ENCODE data around the gene MCTP1. TPM values are rescaled to one million over a fixed set of nuclear protein-coding genes. Genes with fewer than 3 reads are reported as not detected.

The MCTP1 gene
- total RNA-seq, 1 experiment from 2014 or later, result 25.8 TPM

GRCh38 chr5:95177456-95177855, 107.4 kb downstream of the MCTP1 start:
- CTCF ChIA-PET, result interaction anchor here (0.6 to 1.9 kb wide), 2 partner anchors 110 to 209 kb away, joined by 3 to 7 read pairs; no protein-coding TSS in a partner anchor

GRCh38 chr5:95175106-95175505, 109.8 kb downstream of the MCTP1 start:
- H3K27me3 ChIP-seq (replicated peaks; ENCODE audit: insufficient read depth, low read depth, low read length, poor library complexity), result no peaks in the 10 kb centered on the region
- no peaks in the 10 kb centered on the region for H3K9me3 ChIP-seq (ENCODE audit: low read depth, low read length, poor library complexity, severe bottlenecking)
- H3K4me1 ChIP-seq (ENCODE audit: insufficient read depth, low read length, poor library complexity, severe bottlenecking), result peaks cover 17% of the 10 kb centered on the region
- no peak for DNase-seq (ENCODE audit: low spot score)
- no peaks in the 10 kb centered on the region for H3K36me3 ChIP-seq (ENCODE audit: insufficient read depth, low read length, poor library complexity, severe bottlenecking)
- intact Hi-C loops (cut with micrococcal nuclease; ENCODE audit: unreplicated experiment), result loop anchor here (5.0 kb wide), 1 partner anchor 208 kb away; no protein-coding TSS in a partner anchor
- H3K4me3 ChIP-seq (ENCODE audit: low read depth, low read length, poor library complexity, severe bottlenecking), result no peak overlapping the region
- ChIA-PET POLR2A (ENCODE audit: low non-redundant PET) (no interaction called here), CTCF (no interaction called here)
- H3K27ac ChIP-seq (ENCODE audit: low read depth, low read length, poor library complexity, severe bottlenecking), result no peak overlapping the region
- BruUV-seq (replicated peaks), result no TSS peak
- TF ChIP-seq EZH2 (IDR thresholded peaks at IDR 0.05; ENCODE audit: borderline replicate concordance, low read depth, low read length, poor library complexity, severe bottlenecking) (no peak), CTCF (conservative IDR thresholded peaks at IDR 0.05; ENCODE audit: low read depth, low read length) (no peak)

More at GRCh38 chr5:95177456-95177855, 107.4 kb downstream of the MCTP1 start:
- H3K9me3 ChIP-seq (ENCODE audit: low read depth, low read length, poor library complexity, severe bottlenecking), result no peaks in the 10 kb centered on the region
- H3K27me3 ChIP-seq (replicated peaks; ENCODE audit: insufficient read depth, low read depth, low read length, poor library complexity), result no peaks in the 10 kb centered on the region
- H3K4me3 ChIP-seq (ENCODE audit: low read depth, low read length, poor library complexity, severe bottlenecking), result no peak overlapping the region
- BruUV-seq (replicated peaks), result no TSS peak
- no peaks in the 10 kb centered on the region for H3K36me3 ChIP-seq (ENCODE audit: insufficient read depth, low read length, poor library complexity, severe bottlenecking)
- peak; percentile 28 for DNase-seq (ENCODE audit: low spot score)
- POLR2A ChIA-PET (ENCODE audit: low non-redundant PET), result no interaction called here
- peaks cover 26% of the 10 kb centered on the region for H3K4me1 ChIP-seq (ENCODE audit: insufficient read depth, low read length, poor library complexity, severe bottlenecking)
- intact Hi-C loops (cut with micrococcal nuclease; ENCODE audit: unreplicated experiment), result loop anchor here (5.0 kb wide), 1 partner anchor 210 kb away; no protein-coding TSS in a partner anchor
- peak overlapping the region; percentile 74 for H3K27ac ChIP-seq (ENCODE audit: low read depth, low read length, poor library complexity, severe bottlenecking)
- no peak for TF ChIP-seq CTCF (conservative IDR thresholded peaks at IDR 0.05; ENCODE audit: low read depth, low read length)

- CTCF ChIA-PET, result no interaction called here
- BruUV-seq (replicated peaks), result no TSS peak
- H3K27me3 ChIP-seq (replicated peaks; ENCODE audit: insufficient read depth, low read depth, low read length, poor library complexity), result no peaks in the 10 kb centered on the region
- H3K9me3 ChIP-seq (ENCODE audit: low read depth, low read length, poor library complexity, severe bottlenecking), result no peaks in the 10 kb centered on the region
- H3K27ac ChIP-seq (ENCODE audit: low read depth, low read length, poor library complexity, severe bottlenecking), result no peak overlapping the region
- no peaks in the 10 kb centered on the region for H3K36me3 ChIP-seq (ENCODE audit: insufficient read depth, low read length, poor library complexity, severe bottlenecking)
- intact Hi-C loops (cut with micrococcal nuclease; ENCODE audit: unreplicated experiment), result no loop called here
- no peak for TF ChIP-seq CTCF (conservative IDR thresholded peaks at IDR 0.05; ENCODE audit: low read depth, low read length)
- TF ChIP-seq EZH2 (IDR thresholded peaks at IDR 0.05; ENCODE audit: borderline replicate concordance, low read depth, low read length, poor library complexity, severe bottlenecking), result no peak
- POLR2A ChIA-PET (ENCODE audit: low non-redundant PET), result no interaction called here
- no peak for DNase-seq (ENCODE audit: low spot score)
- H3K4me3 ChIP-seq (ENCODE audit: low read depth, low read length, poor library complexity, severe bottlenecking), result no peak overlapping the region
- H3K4me1 ChIP-seq (ENCODE audit: insufficient read depth, low read length, poor library complexity, severe bottlenecking), result peaks cover 5% of the 10 kb centered on the region
These were observed 112.2 kb downstream of the MCTP1 start for GRCh38 chr5:95172659-95173058.
